HEK293T (cell line): ENCODE data around the gene OR4K2.

ENCODE experiments used
- ELF4 ChIP-seq: fragments of 450-650 bp; IDR thresholded peaks from 2 replicates; pipeline ENCODE4 v1.6.1; 2017; ENCODE audit warnings: antibody characterized with exemption
- FOXA1 ChIP-seq: fragments of 450-650 bp; IDR thresholded peaks from 2 replicates; pipeline ENCODE4 v1.6.1; 2016; ENCODE audit warnings: mild to moderate bottlenecking
- FOXK2 ChIP-seq: fragments of 450-650 bp; IDR thresholded peaks from 2 replicates; pipeline ENCODE4 v1.6.1; 2016; ENCODE audit warnings: mild to moderate bottlenecking
- FOXM1 ChIP-seq: fragments of 450-650 bp; IDR thresholded peaks from 2 replicates; pipeline ENCODE4 v1.6.1; 2017; ENCODE audit warnings: mild to moderate bottlenecking, borderline replicate concordance
- HDGF ChIP-seq: fragments of 450-650 bp; IDR thresholded peaks from 2 replicates; pipeline ENCODE4 v1.6.1; 2017; ENCODE audit warnings: antibody characterized with exemption, borderline replicate concordance
- NFRKB ChIP-seq: fragments of 450-650 bp; IDR thresholded peaks from 2 replicates; pipeline ENCODE4 v1.6.1; 2016; ENCODE audit warnings: mild to moderate bottlenecking, moderate library complexity
- PKNOX1 ChIP-seq: fragments of 450-650 bp; IDR thresholded peaks from 2 replicates; pipeline ENCODE4 v1.6.1; 2016
- SP1 ChIP-seq: fragments of 450-650 bp; IDR thresholded peaks from 2 replicates; pipeline ENCODE4 v1.6.1; 2017
- ZNF384 ChIP-seq: fragments of 450-650 bp; IDR thresholded peaks from 2 replicates; pipeline ENCODE4 v1.6.1; 2016

- no peak for TF ChIP-seq FOXK2
- no peak for TF ChIP-seq FOXM1
- no peak for TF ChIP-seq PKNOX1
- no peak for TF ChIP-seq HDGF
- TF ChIP-seq ZNF384, result no peak
- TF ChIP-seq FOXA1, result no peak
- TF ChIP-seq NFRKB, result no peak
- no peak for TF ChIP-seq ELF4
- no peak for TF ChIP-seq SP1
These were observed 31.7 kb downstream of the OR4K2 start for GRCh38 chr14:19906665-19907064.
